ENCODE data around the gene NDEL1.

DNA sequence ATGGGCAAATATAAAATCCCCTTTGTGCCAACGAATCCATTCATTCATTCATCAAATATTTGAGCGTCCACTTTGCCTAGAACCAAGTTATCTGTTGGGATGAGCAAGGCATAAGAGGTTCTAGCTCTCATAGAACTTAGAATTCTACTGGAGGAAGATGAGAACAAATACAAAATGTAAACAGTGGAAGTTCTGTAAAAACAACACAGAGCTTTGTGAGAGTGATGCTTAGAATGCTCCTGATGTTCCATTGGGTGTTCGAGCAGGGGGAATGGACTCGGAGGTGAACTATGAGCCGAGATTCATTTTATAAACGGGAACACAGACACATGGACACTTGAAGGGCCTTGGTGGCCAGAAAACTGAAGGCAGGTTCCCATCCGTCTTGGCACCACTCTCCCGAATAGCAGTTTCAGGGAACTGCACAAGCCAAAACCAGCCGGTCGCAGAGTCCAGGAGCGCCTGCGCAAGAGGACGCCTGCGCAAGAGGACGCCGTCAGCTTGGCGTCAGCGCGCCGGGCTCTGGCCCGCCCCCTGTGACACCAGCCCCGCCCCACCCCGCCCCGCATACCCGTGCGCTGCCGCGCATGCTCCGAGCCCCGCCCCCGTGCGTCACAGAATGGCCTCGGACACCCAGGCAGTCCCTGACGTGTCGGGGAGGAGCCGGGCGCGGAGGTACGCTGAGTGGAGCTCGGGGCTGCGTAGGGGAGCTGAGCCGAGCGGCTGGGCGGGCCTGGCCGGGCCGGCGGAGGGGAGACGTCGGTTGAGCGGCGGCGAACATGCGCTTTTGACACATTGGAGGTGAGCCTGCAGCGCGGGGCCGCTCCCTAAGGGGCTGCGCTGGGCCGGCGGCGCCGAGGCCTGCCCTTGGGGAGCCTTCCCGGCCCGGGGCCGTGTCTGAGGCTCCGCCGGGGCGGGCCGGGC is at the start of gene NDEL1:
- peak; percentile 100 for TF ChIP-seq POLR2A (IDR thresholded peaks at IDR 0.05)
- TF ChIP-seq, protein P1, sequence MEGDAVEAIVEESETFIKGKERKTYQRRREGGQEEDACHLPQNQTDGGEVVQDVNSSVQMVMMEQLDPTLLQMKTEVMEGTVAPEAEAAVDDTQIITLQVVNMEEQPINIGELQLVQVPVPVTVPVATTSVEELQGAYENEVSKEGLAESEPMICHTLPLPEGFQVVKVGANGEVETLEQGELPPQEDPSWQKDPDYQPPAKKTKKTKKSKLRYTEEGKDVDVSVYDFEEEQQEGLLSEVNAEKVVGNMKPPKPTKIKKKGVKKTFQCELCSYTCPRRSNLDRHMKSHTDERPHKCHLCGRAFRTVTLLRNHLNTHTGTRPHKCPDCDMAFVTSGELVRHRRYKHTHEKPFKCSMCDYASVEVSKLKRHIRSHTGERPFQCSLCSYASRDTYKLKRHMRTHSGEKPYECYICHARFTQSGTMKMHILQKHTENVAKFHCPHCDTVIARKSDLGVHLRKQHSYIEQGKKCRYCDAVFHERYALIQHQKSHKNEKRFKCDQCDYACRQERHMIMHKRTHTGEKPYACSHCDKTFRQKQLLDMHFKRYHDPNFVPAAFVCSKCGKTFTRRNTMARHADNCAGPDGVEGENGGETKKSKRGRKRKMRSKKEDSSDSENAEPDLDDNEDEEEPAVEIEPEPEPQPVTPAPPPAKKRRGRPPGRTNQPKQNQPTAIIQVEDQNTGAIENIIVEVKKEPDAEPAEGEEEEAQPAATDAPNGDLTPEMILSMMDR (IDR thresholded peaks at IDR 0.05): no peak

Data from right lobe of liver (tissue), 4 donors.